MM.1S (cell line): Measurements from ENCODE around the gene TMED6.

ENCODE experiments used
- DNase-seq: peaks from one replicate; pipeline ENCODE4 v3.0.0-alpha.2; 2015
- H2AFZ ChIP-seq: fragments of 300-600 bp; sonication (generic); 2 replicates; pipeline ENCODE4 v1.6.0; 2016; ENCODE audit warnings: antibody characterized with exemption, low read length
- H3F3A ChIP-seq: fragments of 300-600 bp; sonication (generic); 2 replicates; pipeline ENCODE4 v1.6.1; 2016; ENCODE audit warnings: mild to moderate bottlenecking, antibody characterized with exemption, low read length, moderate library complexity, mixed read lengths; ENCODE audit not compliant: insufficient read depth
- H3K27ac ChIP-seq: fragments of 300-600 bp; sonication (generic); 2 replicates; pipeline ENCODE4 v1.5.1; 2016; ENCODE audit warnings: mild to moderate bottlenecking, low read length
- H3K27me3 ChIP-seq: fragments of 300-600 bp; sonication (generic); replicated peaks from 2 replicates; pipeline ENCODE4 v1.6.0; 2016; ENCODE audit warnings: low read length; ENCODE audit not compliant: insufficient read depth
- H3K36me3 ChIP-seq: fragments of 300-600 bp; sonication (generic); replicated peaks from 2 replicates; pipeline ENCODE4 v1.6.1; 2016; ENCODE audit warnings: mild to moderate bottlenecking, low read length, mixed read lengths; ENCODE audit not compliant: insufficient read depth
- H3K4me1 ChIP-seq: fragments of 300-600 bp; sonication (generic); 2 replicates; pipeline ENCODE4 v1.6.1; 2016; ENCODE audit warnings: low read length, mixed read lengths
- H3K4me2 ChIP-seq: fragments of 300-600 bp; sonication (generic); 2 replicates; pipeline ENCODE4 v1.6.0; 2016; ENCODE audit warnings: low read depth, low read length
- H3K4me3 ChIP-seq: fragments of 300-600 bp; sonication (generic); 2 replicates; pipeline ENCODE4 v1.5.1; 2016; ENCODE audit warnings: low read length, mixed read lengths
- H3K79me2 ChIP-seq: fragments of 300-600 bp; sonication (generic); 2 replicates; pipeline ENCODE4 v1.6.1; 2016; ENCODE audit warnings: mixed run types, low read length, mixed read lengths
- H3K9ac ChIP-seq: fragments of 300-600 bp; sonication (generic); 2 replicates; pipeline ENCODE4 v1.6.1; 2016; ENCODE audit warnings: low read length, mixed read lengths
- H3K9me2 ChIP-seq: fragments of 300-600 bp; sonication (generic); replicated peaks from 2 replicates; pipeline ENCODE4 v1.6.1; 2016; ENCODE audit warnings: mild to moderate bottlenecking, low read length, mixed read lengths; ENCODE audit not compliant: insufficient read depth
- H3K9me3 ChIP-seq: fragments of 300-600 bp; sonication (generic); replicated peaks from 2 replicates; pipeline ENCODE4 v1.6.1; 2016; ENCODE audit warnings: mild to moderate bottlenecking, low read length, mixed read lengths; ENCODE audit not compliant: insufficient read depth
- H4K20me1 ChIP-seq: fragments of 300-600 bp; sonication (generic); 2 replicates; pipeline ENCODE4 v1.6.1; 2016; ENCODE audit warnings: mild to moderate bottlenecking, low read length, moderate library complexity, mixed read lengths; ENCODE audit not compliant: insufficient read depth
- EZH2 ChIP-seq: fragments of 300-600 bp; sonication (generic); optimal IDR thresholded peaks from 2 replicates; pipeline ENCODE3; 2017; ENCODE audit warnings: low read depth, mild to moderate bottlenecking, antibody characterized with exemption, low read length, mixed read lengths
- EZH2phosphoT487 ChIP-seq: fragments of 300-600 bp; sonication (generic); IDR thresholded peaks from 2 replicates; pipeline ENCODE4 v1.6.1; 2018; ENCODE audit warnings: antibody characterized with exemption, low read length
- TF ChIP-seq, protein P1 (sequence below): fragments of 300-600 bp; sonication (generic); IDR thresholded peaks from 2 replicates; pipeline ENCODE4 v1.5.1; 2016; ENCODE audit warnings: antibody characterized with exemption, low read length, mixed read lengths

Gene TMED6

DNA sequence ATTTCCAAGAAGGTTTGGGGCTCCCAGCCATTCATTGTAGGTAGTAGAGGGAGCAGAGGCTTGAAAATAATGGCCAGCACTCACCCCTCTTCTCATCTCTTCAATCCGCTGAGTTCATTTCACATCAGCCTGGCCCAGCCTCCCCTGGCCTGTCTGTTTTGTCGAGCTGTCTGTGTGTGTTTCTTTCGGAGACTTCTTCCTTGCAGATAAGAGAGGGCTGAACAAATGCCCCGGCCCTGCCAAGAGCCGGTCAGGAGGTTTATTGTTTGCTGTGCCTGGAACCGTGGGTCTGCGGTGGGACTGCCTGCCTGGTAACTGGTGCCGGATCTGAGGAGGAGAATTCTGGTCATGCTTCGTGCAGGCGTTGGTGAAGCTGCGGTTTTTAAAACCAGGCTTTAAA, 37.1 kb downstream of the TMED6 start:
- peaks cover 60% of the 10 kb centered on the region for H3K79me2 ChIP-seq

DNA sequence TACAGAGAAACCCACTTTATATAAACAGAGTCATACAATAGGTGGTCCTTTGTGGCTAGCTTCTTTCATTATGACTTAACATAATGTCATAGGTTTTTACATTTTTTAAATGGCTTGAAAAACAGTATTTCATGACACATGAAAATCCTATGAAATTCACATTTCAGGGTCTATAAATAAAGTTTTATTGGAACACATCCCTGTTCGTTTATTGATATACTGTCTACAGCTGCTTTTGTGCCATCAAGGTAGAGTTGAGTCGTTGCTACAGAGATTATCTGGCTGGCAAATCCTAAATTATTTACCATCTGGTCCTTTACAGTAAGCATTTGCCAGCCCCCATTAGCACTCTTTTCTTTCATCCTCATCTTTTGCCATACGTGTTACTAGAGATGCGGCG, 38.1 kb downstream of the TMED6 start:
- no peak overlapping the region for H2AFZ ChIP-seq
- H3F3A ChIP-seq: peaks cover 8% of the 10 kb centered on the region; the same call in 1 of the 2 replicates
- H3K27ac ChIP-seq: no peak overlapping the region
- no peak for DNase-seq
- H3K79me2 ChIP-seq: peaks cover 60% of the 10 kb centered on the region
- H3K9me2 ChIP-seq: no peaks in the 10 kb centered on the region
- no peaks in the 10 kb centered on the region for H3K4me1 ChIP-seq
- no peaks in the 10 kb centered on the region for H3K27me3 ChIP-seq
- H3K4me2 ChIP-seq: no peak overlapping the region
- no peak for TF ChIP-seq EZH2
- TF ChIP-seq EZH2phosphoT487: no peak
- TF ChIP-seq, protein P1, sequence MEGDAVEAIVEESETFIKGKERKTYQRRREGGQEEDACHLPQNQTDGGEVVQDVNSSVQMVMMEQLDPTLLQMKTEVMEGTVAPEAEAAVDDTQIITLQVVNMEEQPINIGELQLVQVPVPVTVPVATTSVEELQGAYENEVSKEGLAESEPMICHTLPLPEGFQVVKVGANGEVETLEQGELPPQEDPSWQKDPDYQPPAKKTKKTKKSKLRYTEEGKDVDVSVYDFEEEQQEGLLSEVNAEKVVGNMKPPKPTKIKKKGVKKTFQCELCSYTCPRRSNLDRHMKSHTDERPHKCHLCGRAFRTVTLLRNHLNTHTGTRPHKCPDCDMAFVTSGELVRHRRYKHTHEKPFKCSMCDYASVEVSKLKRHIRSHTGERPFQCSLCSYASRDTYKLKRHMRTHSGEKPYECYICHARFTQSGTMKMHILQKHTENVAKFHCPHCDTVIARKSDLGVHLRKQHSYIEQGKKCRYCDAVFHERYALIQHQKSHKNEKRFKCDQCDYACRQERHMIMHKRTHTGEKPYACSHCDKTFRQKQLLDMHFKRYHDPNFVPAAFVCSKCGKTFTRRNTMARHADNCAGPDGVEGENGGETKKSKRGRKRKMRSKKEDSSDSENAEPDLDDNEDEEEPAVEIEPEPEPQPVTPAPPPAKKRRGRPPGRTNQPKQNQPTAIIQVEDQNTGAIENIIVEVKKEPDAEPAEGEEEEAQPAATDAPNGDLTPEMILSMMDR: no peak
- peaks cover 5% of the 10 kb centered on the region for H3K36me3 ChIP-seq
- no peak overlapping the region for H3K9ac ChIP-seq
- H3K4me3 ChIP-seq: no peak overlapping the region
- H4K20me1 ChIP-seq: 0 out of 2 replicates have a peak, but pooled peaks cover 2% of the 10 kb centered on the region
- H3K9me3 ChIP-seq: no peaks in the 10 kb centered on the region

More for the DNA sequence above, 37.1 kb downstream of the TMED6 start:
- no peak overlapping the region for H2AFZ ChIP-seq
- H3K9ac ChIP-seq: no peak overlapping the region
- no peaks in the 10 kb centered on the region for H3K4me1 ChIP-seq
- H3K9me3 ChIP-seq: no peaks in the 10 kb centered on the region
- TF ChIP-seq EZH2: no peak
- TF ChIP-seq, protein P1: no peak
- no peak overlapping the region for H3K4me3 ChIP-seq
- peaks cover 8% of the 10 kb centered on the region; the same call in 1 of the 2 replicates for H3F3A ChIP-seq
- H3K9me2 ChIP-seq: no peaks in the 10 kb centered on the region
- H3K36me3 ChIP-seq: peaks cover 11% of the 10 kb centered on the region
- no peak for DNase-seq
- no peak overlapping the region for H3K4me2 ChIP-seq
- H3K27me3 ChIP-seq: no peaks in the 10 kb centered on the region
- 0 out of 2 replicates have a peak, but pooled peaks cover 2% of the 10 kb centered on the region for H4K20me1 ChIP-seq
- no peak overlapping the region for H3K27ac ChIP-seq

DNA sequence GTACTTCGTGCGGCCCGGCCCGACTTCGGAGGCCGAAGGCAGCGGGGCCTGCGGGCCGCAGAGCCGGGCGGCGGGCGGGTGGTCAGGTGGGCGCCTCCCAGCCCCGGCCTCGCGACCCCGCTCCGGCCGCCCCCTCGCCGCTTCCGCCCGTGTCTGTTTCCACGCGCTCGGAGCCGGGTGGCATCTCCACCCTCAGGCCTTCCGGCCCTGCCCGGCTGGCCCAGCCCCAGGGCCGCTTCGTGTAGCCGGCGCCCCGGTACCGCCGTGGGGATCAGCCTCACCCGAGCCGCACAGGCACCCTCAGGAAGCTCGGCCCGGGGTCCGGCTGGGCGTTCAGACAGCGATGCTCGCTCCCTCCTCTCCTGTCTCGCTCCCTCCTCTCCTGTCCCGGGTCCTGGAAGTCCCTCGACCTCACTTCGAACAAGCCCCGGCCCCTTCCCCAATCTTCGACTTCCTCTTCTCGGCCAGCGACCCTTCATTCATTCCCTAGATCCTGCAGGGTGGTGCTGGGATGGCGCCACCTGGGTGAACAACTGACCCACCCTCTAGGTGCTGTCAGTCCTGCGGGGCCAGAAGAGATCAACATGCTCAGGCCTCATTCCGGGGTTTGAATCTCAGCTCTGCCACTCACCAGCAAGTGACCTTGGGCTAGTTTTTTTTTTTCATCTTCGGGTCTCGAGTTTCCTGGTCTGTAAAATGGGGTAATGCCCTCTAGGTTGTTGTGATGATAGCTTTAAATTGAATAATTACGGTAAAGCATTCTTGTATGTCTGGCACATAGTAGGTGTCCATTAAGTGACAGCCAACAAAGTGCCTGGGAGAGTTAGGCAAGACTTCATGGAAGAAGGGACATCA, 39.8 kb downstream of the TMED6 start:
- Histone ChIP-seq H2AFZ (peak overlapping the region; percentile 64), H3K9me3 (no peaks in the 10 kb centered on the region), H3K4me3 (peak overlapping the region; percentile 94), H3F3A (peaks cover 8% of the 10 kb centered on the region; the same call in 1 of the 2 replicates), H3K27me3 (no peaks in the 10 kb centered on the region), H4K20me1 (0 out of 2 replicates have a peak, but pooled peaks cover 2% of the 10 kb centered on the region), H3K27ac (peak overlapping the region; percentile 48; the same call in 1 of the 2 replicates), H3K36me3 (peaks cover under 1% of the 10 kb centered on the region; the same call in 1 of the 2 replicates), H3K4me2 (peak overlapping the region; percentile 82), H3K9ac (peak overlapping the region; percentile 86), H3K79me2 (peaks cover 50% of the 10 kb centered on the region), H3K4me1 (no peaks in the 10 kb centered on the region), H3K9me2 (no peaks in the 10 kb centered on the region)
- peak; percentile 50 for DNase-seq
- no peak for TF ChIP-seq EZH2phosphoT487
- TF ChIP-seq, protein P1: peak; percentile 13; the same call in 1 of the 2 replicates
